HL-60 (cell line): Measurements from ENCODE around the gene SLC12A7.

ENCODE experiments used
- DNase-seq, 2 experiments: peaks; one replicate each; pipeline ENCODE4 v3.0.0-alpha.2; 2010 to 2020; ENCODE audit warnings: low read depth in 1 of 2, low spot score in 1 of 2
- H3K27ac ChIP-seq: fragments of 250-450 bp; sonication (Bioruptor Pico); replicated peaks from 2 replicates; pipeline ENCODE4 v1.5.1; 2020; ENCODE audit warnings: mild to moderate bottlenecking, moderate library complexity
- H3K27me3 ChIP-seq: fragments of 250-450 bp; sonication (Bioruptor Pico); 2 replicates; pipeline ENCODE4 v1.5.1; 2021; ENCODE audit warnings: mild to moderate bottlenecking, moderate library complexity; ENCODE audit not compliant: insufficient read depth, poor library complexity, severe bottlenecking
- H3K4me3 ChIP-seq: replicated peaks from 2 replicates; pipeline ENCODE4 v1.5.1; 2011; ENCODE audit warnings: mild to moderate bottlenecking, control low read depth, low read length; ENCODE audit not compliant: insufficient read depth
- GABPA ChIP-seq: IDR thresholded peaks from 2 replicates; pipeline ENCODE4 v1.6.1; 2012; ENCODE audit warnings: low read depth
- POLR2AphosphoS5 ChIP-seq: IDR thresholded peaks from 2 replicates; pipeline ENCODE4 v1.6.1; 2012; ENCODE audit warnings: low read depth
- SPI1 ChIP-seq: IDR thresholded peaks from 2 replicates; pipeline ENCODE4 v1.6.1; 2012; ENCODE audit warnings: low read depth, mild to moderate bottlenecking, borderline replicate concordance
- TF ChIP-seq, protein P1 (sequence below): IDR thresholded peaks from 2 replicates; pipeline ENCODE4 v1.6.1; 2012; ENCODE audit warnings: low read depth; ENCODE audit not compliant: insufficient replicate concordance
- TF ChIP-seq, protein P2 (sequence below): IDR thresholded peaks from one replicate; pipeline ENCODE4 v1.5.1; 2011; ENCODE audit warnings: low read length, control low read depth, inconsistent platforms; ENCODE audit not compliant: insufficient read depth

The SLC12A7 gene

GRCh38 chr5:1051366-1051720, 60.5 kb downstream of the SLC12A7 start:
- Histone ChIP-seq H3K27me3 (no peaks in the 10 kb centered on the region), H3K27ac (no peak overlapping the region), H3K4me3 (no peak overlapping the region)
- TF ChIP-seq, protein P1, sequence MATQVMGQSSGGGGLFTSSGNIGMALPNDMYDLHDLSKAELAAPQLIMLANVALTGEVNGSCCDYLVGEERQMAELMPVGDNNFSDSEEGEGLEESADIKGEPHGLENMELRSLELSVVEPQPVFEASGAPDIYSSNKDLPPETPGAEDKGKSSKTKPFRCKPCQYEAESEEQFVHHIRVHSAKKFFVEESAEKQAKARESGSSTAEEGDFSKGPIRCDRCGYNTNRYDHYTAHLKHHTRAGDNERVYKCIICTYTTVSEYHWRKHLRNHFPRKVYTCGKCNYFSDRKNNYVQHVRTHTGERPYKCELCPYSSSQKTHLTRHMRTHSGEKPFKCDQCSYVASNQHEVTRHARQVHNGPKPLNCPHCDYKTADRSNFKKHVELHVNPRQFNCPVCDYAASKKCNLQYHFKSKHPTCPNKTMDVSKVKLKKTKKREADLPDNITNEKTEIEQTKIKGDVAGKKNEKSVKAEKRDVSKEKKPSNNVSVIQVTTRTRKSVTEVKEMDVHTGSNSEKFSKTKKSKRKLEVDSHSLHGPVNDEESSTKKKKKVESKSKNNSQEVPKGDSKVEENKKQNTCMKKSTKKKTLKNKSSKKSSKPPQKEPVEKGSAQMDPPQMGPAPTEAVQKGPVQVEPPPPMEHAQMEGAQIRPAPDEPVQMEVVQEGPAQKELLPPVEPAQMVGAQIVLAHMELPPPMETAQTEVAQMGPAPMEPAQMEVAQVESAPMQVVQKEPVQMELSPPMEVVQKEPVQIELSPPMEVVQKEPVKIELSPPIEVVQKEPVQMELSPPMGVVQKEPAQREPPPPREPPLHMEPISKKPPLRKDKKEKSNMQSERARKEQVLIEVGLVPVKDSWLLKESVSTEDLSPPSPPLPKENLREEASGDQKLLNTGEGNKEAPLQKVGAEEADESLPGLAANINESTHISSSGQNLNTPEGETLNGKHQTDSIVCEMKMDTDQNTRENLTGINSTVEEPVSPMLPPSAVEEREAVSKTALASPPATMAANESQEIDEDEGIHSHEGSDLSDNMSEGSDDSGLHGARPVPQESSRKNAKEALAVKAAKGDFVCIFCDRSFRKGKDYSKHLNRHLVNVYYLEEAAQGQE = no peak
- TF ChIP-seq, protein P2, sequence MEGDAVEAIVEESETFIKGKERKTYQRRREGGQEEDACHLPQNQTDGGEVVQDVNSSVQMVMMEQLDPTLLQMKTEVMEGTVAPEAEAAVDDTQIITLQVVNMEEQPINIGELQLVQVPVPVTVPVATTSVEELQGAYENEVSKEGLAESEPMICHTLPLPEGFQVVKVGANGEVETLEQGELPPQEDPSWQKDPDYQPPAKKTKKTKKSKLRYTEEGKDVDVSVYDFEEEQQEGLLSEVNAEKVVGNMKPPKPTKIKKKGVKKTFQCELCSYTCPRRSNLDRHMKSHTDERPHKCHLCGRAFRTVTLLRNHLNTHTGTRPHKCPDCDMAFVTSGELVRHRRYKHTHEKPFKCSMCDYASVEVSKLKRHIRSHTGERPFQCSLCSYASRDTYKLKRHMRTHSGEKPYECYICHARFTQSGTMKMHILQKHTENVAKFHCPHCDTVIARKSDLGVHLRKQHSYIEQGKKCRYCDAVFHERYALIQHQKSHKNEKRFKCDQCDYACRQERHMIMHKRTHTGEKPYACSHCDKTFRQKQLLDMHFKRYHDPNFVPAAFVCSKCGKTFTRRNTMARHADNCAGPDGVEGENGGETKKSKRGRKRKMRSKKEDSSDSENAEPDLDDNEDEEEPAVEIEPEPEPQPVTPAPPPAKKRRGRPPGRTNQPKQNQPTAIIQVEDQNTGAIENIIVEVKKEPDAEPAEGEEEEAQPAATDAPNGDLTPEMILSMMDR = no peak
- TF ChIP-seq POLR2AphosphoS5 = no peak
- TF ChIP-seq SPI1 = no peak
- TF ChIP-seq GABPA = no peak
- no peak for DNase-seq

GRCh38 chr5:1050423-1051365, 61.2 kb downstream of the SLC12A7 start:
- TF ChIP-seq POLR2AphosphoS5 = no peak
- TF ChIP-seq, protein P1 = no peak
- TF ChIP-seq, protein P2 = no peak
- no peak for TF ChIP-seq GABPA
- no peak for TF ChIP-seq SPI1
- no peak overlapping the region for H3K27ac ChIP-seq
- no peaks in the 10 kb centered on the region for H3K27me3 ChIP-seq
- DNase-seq = no peak
- no peak overlapping the region for H3K4me3 ChIP-seq

DNA sequence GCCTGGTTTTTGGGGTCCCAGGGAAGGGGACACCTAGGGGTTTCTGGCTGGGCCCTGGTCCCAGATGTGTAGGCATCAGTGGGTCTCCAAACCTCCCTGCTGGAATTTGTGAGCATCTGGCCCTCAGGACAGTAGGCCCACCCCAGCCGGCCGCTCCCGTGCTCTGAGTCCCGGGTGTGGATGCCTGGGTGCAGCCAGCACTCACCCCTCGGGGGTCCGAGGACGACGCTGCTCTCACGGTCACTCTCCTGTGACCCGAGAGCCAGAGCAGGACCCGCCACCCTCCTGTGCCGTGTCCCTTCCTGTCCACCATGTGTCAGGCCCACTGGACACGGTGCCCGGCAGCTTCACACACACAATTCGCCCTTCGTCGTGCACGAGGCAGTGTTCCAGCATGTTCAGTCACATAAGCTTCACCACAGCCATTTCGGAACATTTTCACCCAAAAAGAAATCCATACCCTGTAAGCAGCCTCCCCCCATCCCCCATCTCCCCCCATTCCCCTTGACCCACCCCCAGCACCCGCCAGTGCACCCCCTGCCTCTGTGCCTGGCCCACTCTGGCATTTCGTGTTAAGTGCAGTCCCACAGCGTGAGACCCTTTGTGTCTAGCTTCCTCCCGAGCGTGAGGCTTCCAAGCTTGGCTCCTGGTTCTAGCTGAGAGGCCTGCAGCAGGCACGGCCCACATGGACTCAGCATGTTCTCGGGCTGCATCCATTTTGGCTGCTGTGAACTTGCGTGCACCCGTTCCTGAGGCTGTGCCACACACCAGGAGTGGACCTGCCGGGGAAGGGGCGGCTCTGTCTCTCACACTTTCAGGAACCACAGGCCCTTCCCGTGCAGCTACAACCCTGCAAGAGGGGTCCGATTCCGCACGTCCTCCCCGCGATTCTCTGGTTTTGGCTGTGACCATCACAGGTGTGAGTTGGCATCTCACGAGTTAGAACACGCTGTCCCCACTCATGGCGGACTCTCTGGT, 62.7 kb downstream of the SLC12A7 start:
- DNase-seq = no peak
- H3K27ac ChIP-seq = no peak overlapping the region
- H3K27me3 ChIP-seq = no peaks in the 10 kb centered on the region
- no peak overlapping the region for H3K4me3 ChIP-seq
- TF ChIP-seq SPI1 (no peak), POLR2AphosphoS5 (no peak), GABPA (no peak)
- TF ChIP-seq, protein P2 = no peak
- TF ChIP-seq, protein P1 = no peak
